ENCODE results near the gene CCSER1.

GRCh38 chr4:90990284-90990683 lies 863.1 kb downstream of the CCSER1 start:
- TF ChIP-seq, protein P1, sequence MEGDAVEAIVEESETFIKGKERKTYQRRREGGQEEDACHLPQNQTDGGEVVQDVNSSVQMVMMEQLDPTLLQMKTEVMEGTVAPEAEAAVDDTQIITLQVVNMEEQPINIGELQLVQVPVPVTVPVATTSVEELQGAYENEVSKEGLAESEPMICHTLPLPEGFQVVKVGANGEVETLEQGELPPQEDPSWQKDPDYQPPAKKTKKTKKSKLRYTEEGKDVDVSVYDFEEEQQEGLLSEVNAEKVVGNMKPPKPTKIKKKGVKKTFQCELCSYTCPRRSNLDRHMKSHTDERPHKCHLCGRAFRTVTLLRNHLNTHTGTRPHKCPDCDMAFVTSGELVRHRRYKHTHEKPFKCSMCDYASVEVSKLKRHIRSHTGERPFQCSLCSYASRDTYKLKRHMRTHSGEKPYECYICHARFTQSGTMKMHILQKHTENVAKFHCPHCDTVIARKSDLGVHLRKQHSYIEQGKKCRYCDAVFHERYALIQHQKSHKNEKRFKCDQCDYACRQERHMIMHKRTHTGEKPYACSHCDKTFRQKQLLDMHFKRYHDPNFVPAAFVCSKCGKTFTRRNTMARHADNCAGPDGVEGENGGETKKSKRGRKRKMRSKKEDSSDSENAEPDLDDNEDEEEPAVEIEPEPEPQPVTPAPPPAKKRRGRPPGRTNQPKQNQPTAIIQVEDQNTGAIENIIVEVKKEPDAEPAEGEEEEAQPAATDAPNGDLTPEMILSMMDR (IDR thresholded peaks at IDR 0.05; ENCODE audit: low read depth, low read length, missing input control), result no peak
- TF ChIP-seq JUND (IDR thresholded peaks at IDR 0.05) (no peak), SP1 (IDR thresholded peaks at IDR 0.05) (no peak), MAX (IDR thresholded peaks at IDR 0.05) (no peak), YY1 (IDR thresholded peaks at IDR 0.05) (no peak), RAD21 (IDR thresholded peaks at IDR 0.05) (no peak), FOXA1 (IDR thresholded peaks at IDR 0.05) (no peak)

Measured in liver (tissue), 3 donors.